Activated gamma-delta T cell treated with anti-CD3 and anti-CD28 coated beads, Interleukin-2, amount 50 U/mL, for 16 hours (primary cell): ENCODE data around the gene EDAR.

Experiments used
- DNase-seq: peaks from one replicate; pipeline ENCODE4 v3.0.0-alpha.2; 2020; ENCODE audit warnings: low read depth

EDAR gene

GRCh38 chr2:108908713-108909070, 80.3 kb downstream of the EDAR start:
- no peak for DNase-seq

GRCh38 chr2:108907822-108908712, 81.0 kb downstream of the EDAR start:
- no peak for DNase-seq

GRCh38 chr2:108906403-108907077, 82.5 kb downstream of the EDAR start:
- no peak for DNase-seq

- DNase-seq: no peak
Observed at GRCh38 chr2:108905906-108906305, 83.1 kb downstream of the EDAR start.

GRCh38 chr2:108905176-108905575, 83.8 kb downstream of the EDAR start:
- no peak for DNase-seq

DNA sequence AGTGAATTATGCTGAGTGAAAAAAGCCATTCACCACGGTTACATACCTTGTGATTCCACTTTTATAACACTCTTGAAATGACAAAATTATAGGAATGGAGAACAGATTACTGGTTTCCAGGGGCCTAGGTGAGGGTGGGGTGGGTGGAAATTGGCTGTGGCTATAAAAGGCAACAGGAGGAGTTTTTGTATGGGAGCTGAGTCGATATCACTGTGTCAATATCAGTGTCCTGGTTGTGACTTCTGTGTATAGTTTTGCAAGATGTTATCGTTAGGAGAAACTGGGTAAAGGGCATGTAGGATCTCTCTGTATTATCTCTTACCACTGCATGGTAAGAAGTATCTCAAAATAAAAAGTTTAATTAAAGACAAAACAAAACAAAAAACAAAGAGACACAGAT, 84.3 kb downstream of the EDAR start:
- DNase-seq: no peak

- DNase-seq: no peak
Observed at GRCh38 chr2:108898315-108899082, 90.5 kb downstream of the EDAR start.

DNA sequence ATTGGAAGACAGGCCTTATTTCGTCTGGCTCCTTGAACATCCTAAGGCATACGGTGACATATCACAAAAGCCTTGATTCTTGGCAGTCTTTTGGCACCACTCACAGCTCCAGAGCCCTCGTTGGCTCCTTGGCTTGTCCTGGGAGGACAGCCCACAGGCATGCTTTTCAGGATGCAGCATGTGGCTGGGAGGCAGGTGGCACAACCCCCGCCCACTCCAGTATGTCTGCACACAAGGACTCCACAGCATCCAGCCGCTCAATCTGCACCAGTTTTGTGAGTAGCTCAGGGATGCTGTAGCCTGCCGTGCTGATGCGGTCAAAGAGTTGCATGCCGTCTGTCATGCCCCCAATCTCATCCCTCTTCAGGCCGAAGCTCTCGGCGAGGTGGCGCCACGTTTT, 92.3 kb downstream of the EDAR start:
- no peak for DNase-seq

GRCh38 chr2:108895188-108895587, 93.8 kb downstream of the EDAR start:
- no peak for DNase-seq

DNA sequence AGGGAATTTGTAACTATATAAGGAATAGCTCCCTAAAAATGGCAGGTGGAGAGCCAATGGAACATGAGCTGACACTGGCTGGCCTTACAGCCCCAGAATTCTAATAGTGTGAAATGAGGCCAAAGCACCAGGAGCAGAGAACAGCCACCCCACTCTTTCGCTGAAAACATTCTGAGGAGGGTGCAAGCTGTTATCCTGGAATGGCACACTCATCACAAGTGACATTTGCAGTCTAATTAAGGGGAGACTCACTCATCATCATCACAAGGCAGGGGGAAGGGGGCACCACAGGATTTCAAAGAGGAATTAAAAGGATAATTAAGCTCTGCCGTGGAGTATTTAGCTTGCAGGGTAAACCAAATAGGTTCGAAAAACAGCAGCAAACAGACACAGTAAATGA, 94.3 kb downstream of the EDAR start:
- no peak for DNase-seq

GRCh38 chr2:108893277-108893676, 95.7 kb downstream of the EDAR start:
- no peak for DNase-seq

DNA sequence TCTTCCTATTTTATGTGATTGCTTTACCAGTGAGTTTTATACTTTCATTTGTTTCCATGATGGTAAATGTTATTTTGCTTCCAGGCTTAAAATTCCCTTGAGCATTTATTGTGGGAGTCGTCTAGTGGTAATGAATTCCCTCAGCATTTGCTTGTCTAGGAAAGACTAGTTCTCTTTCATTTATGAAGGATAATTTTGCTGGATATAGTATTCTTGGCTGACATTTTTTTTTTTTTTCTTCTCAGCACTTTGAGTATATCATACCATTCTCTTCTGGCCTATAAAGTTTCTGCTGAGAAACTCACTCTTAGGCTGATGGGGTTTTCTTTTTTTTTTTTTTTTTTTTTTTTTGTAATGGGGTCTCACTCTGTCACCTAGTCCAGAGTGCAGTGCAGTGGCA, 99.1 kb downstream of the EDAR start:
- no peak for DNase-seq

- no peak for DNase-seq
Observed at GRCh38 chr2:108884619-108885018, 104.4 kb downstream of the EDAR start.

- DNase-seq: no peak
Observed at GRCh38 chr2:108878276-108878675, 110.7 kb downstream of the EDAR start.

DNA sequence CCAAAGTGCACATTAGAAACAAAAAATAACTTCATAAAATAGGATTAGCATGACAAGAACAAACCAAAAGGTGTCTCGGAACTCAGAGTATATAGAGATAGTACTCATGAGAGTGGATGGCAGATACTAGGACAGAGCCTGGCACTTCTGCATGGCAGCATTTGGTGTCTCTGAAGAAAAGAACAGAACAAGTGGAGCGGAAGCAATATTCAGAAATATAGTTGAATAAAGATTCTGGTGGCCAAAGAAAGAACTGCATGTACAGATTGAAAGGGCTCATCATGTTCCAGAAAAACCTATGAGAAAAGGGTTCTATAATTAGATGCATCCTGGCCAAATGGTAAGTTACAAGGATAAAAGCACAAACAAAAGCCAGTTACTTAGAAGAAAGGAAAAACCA, 111.5 kb downstream of the EDAR start:
- no peak for DNase-seq

GRCh38 chr2:108870069-108870644, 118.9 kb downstream of the EDAR start:
- no peak for DNase-seq

DNA sequence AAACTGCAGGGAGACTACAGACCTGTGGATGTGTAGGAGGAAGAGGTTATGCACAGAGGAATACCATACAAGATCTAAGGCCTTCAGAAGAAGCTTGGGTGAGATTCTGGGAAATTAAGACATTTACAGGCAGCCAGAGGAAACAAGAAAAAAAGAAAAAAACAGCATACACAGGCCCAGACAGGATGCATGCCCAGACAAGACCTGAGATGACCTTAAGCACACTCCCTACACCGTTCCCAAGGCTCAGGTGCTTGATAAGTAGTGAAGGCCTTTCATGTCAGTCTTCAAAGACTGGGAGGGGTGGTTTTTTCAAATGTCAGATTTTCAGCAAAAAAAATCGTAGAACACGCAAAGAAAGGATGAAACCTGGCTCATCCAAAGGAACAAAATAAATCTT, 119.5 kb downstream of the EDAR start:
- DNase-seq: no peak

GRCh38 chr2:108868911-108869310, 120.1 kb downstream of the EDAR start:
- DNase-seq: no peak

DNA sequence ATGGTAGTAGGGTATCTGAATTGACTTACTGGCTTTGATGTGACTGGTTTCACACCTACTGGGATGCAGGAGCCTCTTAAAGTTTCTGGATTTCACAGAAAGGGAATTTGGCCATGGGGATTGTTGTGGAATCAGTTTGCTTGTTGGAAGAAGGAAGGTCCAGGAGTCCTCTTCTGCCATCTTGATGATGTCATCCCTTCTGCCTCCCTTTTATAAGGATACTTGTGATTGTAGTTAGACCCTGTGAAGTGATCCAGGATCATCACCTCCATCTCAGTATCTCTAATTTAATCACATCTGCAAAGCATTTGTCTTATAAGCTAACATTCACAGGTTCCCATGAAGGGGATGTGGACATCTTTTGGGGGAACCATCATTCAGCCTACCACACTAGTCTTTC, 123.0 kb downstream of the EDAR start:
- no peak for DNase-seq

- DNase-seq: no peak
Observed at GRCh38 chr2:108858894-108859293, 130.1 kb downstream of the EDAR start.

- no peak for DNase-seq
Observed at GRCh38 chr2:108855194-108855593, 133.8 kb downstream of the EDAR start.

GRCh38 chr2:108854484-108854883, 134.5 kb downstream of the EDAR start:
- no peak for DNase-seq

GRCh38 chr2:108853421-108853820, 135.6 kb downstream of the EDAR start:
- DNase-seq: no peak
